Retina (tissue), 1 donor: ENCODE data around the gene TMEM238L.
A peak's percentile ranks its signal among the peaks of the same experiment; 100 is the strongest.
"Not testable (repeated sequence)": the region's sequence is repeated elsewhere in the genome, so short reads cannot be mapped to it uniquely, and the experiment has no call there.

Source experiments
- DNase-seq: peaks from one replicate; pipeline ENCODE4 v3.0.0-alpha.2; 2016

TMEM238L gene, protein sequence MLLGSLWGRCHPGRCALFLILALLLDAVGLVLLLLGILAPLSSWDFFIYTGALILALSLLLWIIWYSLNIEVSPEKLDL

DNA sequence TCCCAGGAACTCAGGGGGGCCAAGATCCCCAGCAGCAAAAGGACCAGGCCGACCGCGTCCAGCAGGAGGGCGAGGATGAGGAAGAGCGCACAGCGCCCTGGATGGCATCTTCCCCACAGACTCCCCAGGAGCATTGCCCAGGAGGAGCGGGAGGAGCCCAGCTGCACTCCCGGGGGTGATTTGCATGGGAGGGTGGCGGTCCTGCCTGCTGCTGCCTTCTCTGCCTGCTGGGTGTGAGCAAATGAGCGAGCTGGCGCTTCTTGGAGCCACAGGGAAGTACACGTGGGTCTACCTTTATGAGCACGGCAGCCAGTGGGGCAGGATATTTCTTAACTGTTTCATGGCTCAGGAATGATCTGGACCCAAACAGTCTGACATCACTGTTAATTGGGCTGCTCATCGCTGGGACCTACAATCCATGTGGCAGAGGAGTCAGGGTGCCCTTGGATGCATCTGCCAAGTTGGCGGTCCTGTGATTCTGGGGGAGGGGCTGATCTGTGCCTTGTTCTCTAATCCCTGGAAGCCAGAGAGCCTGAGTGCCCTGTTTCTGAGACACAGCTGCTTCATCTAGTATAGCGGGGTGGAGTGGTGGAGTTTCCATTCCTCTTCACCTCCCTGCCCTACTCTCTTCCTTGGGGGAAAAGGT is at the start of gene TMEM238L:
Gene TMEM238L (minus strand): TSS at position 270 of the 646 bp plus-strand sequence. CDS start 136 bp downstream, at position 134.
- no peak for DNase-seq

DNA sequence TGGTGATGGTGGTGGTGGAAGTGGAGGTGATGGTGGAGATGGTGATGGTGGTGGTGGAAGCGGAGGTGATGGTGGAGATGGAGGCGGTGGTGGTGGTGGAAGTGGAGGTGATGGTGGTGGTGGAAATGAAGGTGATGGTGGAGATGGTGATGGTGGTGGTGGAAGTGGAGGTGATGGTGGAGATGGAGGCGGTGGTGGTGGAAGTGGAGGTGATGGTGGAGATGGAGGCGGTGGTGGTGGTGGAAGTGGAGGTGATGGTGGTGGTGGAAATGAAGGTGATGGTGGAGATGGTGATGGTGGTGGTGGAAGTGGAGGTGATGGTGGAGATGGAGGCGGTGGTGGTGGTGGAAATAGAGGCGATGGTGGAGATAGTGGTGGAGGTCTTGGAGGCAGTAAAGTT is 42.7 kb upstream of the TMEM238L start:
- not testable (repeated sequence) for DNase-seq

DNA sequence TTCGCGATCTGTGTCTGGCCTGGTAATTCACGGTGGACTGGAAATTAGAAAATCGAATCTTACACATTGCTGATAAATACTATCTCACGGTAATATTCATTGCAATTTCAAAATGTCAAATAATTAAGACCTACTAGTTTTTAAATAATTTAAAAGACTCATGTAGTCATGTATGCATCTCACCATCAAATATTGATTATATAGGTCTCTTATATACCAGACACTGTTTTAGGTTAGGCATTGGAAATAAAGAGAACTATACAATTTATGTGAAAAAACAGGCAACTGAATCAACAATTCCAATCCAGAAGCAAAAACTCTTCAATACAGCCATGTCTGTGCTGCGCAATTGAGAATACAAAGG is 41.5 kb upstream of the TMEM238L start:
- no peak for DNase-seq

DNA sequence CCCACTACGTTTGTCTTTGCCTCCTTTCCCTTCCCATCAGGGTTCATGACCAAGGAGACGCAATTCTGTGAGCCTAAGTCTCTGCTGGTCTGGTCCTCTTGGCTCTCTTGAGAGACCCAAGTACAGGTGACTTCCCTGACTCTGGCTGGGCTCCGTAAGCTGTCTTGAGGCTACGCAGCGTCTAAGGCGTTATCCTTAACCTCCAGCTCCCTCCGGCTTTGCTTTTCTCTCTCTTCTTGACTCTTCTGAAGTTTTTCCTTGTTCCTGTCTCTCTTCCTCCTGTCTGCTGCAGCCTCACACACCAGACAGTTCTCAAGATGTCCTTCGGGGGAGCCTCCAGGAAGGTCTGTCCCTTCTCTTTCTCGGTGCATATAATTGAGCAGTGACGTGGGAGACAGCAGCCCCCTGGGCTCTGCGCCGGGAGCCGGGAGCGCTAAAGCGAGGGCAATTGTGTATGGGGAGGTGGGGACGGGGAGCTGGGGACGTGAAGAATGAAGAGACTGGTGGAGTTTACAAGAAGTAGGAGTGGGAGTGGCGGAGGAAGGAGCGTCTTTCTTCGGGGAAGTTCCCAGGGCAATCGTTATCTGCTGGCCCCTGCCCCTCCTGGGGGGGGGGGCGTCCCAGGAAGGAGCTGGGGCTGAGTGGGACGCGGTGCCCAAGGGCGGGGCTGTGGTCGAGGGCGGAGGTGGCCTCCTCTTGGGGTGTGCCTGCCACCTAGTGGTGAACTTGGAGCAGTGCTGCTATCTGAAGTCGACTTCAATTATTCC is 40.9 kb upstream of the TMEM238L start:
- DNase-seq: peak; percentile 86

DNA sequence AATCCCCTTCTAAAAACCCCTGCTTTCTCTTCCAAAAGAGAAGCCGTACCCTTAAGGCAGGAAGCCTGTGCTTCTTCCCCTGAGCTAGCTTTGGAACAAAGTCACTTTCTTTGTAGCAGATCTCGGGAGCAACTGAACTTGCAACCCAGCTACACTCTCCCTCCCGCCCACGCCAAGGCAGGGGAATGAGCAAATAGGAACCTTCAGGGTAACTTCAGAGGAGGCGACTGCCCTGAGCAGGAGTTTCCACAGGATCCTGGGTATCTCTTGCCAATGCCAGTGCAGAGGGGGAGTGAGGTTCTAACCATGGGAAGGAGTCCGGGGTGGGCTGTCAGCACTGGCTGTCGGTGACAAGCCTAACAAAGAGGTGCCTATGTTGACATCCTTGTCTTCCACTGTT is 39.9 kb upstream of the TMEM238L start:
- DNase-seq: peak; percentile 4

DNA sequence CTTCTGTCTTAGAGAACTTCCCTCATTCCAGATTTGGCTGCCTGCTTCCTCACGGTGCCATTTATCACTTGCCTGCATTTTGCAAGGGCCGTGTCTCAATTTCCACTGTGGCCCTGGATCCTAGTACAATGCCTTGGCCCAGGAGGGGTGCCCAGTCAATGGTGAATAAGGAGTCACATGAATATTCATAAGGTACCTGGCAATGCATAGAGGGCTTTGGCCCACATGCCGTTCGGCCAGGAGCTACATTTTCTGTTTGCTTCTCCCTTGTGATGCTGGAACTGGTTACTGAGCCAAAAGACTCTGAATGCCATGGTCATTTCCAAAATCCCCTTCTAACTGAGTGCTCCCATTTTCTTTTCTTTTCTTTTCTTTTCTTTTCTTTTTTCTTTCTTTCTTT is 38.8 kb upstream of the TMEM238L start:
- DNase-seq: no peak

DNA sequence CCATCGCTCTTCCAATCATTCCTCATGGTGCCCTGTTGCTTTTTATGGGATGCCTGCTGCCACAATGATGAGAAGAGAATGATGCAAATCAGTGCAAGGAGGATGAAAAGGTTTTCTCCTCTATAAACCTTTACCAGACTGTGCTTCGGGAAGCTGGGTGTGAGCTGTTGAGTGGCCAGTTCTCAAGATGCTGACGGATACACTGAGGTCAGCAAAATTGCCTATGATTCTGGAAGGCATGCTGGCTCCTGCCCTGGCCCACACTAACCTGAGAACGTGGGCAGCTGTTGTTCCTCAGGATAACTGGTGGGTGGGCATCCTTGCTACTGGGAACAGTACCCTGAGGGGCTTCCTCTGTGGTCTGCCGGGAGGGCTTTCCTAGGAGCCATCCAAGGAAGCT is 34.8 kb upstream of the TMEM238L start:
- DNase-seq: no peak

DNA sequence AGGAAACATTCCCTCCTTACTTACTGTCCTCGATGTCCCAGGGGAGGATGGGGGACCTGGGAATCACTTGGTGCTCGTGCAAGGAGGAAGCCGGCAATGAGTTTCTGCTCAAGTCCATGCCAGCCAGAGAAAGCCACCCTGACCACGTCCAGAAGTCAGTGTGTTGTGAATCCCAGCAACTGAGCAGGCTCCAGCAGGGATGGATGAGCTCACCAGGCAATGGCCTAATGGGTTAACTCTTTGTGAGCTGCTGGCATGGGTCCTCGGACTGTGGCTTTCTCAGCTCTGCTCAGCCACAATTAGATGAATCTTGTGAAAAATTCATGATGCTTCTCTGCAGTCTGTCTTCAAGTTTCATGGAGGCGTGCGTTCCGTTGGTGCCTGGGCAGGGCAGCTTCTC is 34.0 kb upstream of the TMEM238L start, which contains the start of gene PIRT:
Gene PIRT (minus strand): TSS at position 167 of the 400 bp plus-strand sequence. CDS start 12,442 bp downstream, outside the sequence.
- peak; percentile 54 for DNase-seq

DNA sequence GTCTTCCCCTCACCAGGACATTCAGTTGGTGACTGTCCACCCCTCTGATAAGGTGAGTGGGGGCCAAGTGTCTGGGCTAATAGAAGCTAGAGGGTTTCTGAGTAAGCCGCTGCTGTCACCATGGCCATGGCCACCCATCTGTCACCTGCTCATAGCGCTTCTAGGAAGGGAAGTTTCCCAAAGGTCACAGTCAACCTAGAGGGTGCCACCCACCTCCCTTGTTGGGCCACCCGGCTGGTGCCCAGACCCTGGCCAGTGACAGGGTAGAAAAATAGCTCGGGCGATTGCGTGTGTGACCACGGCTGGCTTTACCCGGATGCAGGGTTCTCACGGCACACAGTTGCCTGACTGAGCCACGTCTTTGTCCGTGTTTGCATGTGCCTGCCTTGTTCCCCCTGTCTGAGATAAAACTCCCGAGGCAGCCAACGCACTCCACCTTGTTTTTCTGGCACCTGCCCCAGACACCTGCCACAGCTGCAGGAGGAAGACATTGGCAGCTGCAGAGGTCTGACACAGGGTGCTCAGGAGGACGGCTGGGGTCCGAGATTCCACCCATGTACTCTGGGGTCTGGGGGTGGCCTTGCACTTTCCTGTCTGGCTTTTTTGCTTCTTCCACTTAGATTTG is 33.2 kb upstream of the TMEM238L start:
- DNase-seq: peak; percentile 23

DNA sequence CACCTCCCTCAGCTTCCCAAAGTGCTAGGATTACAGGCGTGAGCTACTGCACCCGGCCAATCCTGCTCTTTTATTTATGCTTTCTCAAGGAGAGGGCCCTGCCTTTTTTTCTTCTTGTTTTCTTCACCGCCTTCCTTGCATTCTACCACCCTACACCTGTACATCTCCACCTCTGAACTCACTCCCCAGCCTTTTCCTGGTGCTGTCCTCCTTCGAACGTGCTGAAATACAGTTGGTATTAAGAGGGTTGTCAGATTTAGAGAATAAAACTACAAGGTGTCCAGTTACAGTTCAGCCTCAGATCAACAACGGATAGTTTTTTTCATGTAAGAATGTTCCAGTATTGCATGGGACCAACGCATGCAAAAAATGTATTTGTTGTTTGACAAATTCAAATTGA is 32.2 kb upstream of the TMEM238L start:
- no peak for DNase-seq

DNA sequence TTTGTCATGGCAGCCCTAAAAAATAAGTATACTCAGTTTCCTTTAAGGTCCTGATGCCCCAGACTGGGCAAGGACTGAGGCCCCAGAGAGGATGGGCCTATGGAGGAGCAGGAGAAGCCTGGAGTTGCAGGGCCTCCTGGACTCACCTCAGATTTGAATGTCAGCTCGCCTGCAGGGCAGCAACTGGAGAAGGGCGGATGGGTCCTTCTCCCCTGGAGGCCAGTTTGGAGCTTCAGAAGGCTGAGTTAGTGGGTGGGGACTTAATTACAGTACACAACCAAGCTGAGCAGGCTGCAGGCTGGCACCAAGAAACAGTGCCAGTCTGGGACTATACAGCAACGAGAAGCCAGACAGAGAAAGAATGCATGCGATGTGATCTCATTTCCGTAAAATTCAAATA is 27.8 kb upstream of the TMEM238L start:
- DNase-seq: no peak

DNA sequence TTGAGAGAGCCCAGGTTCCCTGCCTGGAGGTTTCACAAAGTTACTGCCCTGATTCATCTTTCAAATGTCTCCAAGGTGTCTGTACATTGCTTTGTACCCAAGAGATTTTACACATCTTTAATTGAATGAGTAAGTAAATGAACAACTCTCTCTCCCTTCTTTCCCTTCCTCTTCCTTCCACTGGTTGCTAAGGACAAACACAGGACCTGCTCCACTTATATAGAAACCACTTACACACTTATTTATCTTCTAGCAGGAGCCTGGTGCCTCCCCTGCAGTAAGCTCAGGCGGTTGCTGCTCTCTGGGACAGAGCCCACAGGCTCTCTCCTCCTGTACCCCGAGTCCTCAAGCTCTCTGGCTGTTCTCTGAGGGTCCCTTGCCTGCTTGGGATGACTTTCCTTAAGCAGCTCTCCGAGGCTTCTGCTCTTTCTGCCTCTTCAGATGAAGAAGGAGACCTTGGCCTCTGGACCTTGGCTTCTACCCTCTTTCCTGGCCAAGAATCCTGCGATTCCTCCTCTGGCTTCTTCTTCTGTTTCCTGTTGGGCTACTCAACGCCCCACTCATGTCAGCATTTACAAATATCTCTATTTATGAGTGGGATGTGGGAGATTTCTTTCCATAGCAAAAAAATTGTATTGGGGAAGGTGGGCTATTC is 24.1 kb upstream of the TMEM238L start:
- DNase-seq: no peak

DNA sequence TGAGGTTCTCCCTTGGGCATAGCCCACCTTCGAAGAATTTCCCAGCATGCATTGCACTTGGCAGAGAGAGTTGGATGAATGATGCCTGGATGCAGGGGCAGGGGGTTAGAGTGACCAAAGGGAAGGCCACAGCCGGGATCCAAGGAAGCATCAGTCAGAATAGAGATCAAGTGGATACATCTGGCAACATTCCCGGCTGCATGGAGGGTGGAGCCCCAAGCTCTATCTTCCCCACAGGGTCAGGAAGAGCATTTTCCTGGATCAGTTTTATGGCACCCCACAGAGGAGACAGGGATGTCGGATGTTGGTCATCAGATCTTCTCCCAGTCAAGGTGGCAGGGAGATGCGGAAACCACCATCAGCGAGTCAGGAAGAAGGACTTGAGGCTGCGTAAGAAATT is 21.0 kb upstream of the TMEM238L start:
- no peak for DNase-seq

DNA sequence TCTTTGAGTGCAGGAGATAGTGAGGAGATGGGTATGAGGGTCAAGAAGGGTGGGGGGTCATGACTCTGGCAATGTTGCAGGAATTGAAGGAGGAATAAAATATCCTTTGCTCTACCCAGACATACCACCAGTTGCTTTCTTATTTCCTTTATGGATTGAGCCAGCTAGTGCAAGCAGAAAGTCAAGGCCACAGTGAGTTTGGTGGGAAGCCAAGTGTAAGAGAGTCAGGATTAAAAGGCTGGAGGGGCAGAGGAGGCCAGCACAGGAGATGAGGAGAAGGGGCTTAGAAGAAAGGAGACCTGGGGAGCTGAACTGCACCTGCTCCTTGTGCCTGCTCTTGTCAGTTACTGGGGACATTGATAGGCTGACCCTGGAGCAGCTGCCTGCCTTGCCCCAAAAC is 17.9 kb upstream of the TMEM238L start:
- no peak for DNase-seq

DNA sequence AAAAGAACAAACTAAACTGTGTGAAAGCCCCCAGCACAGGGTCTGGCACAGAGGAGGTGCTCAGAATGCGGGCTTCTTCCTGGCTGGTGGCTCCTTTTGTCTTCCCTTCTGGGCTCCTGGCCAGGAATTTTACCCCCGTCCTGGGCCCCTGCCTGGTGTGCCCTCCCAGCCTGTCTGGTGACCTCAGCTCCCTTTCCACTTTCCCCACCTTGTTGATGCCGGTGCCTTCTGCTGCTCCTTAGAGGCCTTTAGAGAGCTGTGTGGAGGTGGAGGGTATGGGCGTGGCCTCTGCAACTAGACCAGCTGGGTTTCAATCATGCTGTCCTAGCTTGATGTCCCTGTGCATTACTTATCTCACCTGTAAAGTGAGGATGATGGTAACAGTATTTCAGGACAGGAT is 17.2 kb upstream of the TMEM238L start:
- no peak for DNase-seq

DNA sequence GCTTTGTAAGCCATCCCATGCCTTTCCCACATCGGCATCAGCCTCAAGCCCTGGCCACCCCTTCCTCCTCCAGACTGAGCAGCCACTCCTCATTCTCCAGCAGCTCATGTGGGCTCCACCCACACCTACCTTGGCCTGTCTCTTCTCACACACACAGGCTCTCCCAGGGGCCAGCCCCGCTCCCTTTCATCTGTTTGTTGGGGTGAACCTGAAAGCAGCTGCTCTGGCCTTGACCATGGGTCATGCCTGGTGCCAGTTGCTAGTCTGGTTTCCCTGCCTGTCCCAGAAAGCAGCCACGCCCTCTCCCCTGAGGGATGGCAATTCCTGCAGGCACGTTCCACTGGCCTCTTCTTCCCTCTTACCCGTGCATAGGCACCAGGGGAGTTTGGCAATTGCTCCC is 11.4 kb upstream of the TMEM238L start:
- DNase-seq: no peak

DNA sequence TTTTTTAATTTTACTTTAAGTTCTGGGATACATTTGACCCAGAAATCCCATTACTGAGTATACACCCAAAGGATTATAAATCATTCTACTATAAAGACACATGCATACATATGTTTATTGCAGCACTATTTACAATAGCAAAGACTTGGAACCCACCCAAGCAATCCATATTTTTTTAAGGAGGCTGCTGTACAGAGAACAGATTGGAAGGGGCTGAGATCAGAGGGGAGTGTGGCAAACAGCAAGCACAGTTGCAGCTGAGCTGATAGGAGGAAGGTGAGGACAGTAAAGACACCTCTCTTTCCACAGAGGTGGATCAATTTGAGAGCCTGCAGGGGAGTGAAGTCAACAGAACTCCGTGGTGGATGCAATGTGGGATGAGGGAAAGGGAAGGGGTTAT is 10.2 kb upstream of the TMEM238L start:
- no peak for DNase-seq

DNA sequence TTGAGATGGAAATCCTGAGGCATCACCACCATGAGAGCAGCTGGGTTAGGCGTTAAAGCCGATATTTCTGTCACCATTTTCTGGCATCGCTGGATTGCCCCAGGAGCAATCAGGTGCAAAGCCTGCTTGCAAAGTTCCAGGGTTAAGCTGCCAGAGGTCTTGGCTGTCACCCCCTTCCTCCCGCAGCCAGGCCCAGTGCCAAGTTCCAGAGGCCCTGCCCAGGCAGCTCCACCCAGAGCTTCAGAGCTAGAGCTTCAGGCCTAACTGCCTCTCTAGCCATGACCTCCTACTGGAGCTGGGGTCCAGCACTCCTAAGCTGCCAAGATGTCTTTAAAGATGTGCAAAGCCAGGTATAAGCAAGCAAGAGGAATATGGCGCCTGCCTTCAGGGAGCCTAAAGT is 8.8 kb upstream of the TMEM238L start:
- no peak for DNase-seq

DNA sequence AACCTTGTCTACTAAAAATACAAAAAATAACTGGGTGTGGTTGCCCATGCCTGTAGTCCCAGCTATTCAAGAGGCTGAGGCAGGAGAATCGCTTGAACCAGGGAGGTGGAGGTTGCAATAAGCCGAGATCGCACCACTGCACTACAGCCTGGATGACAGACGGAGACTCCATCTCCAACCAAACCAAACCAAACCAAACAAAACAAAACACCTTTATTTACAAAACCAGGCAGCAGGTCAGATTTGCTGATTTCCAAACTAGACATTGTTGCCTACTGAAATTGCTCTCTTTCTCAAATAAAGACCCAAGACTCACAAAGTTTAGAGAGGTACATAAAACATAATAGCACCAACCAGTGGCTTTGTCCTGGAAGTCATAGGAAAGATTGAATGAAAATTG is 5.7 kb upstream of the TMEM238L start:
- no peak for DNase-seq

DNA sequence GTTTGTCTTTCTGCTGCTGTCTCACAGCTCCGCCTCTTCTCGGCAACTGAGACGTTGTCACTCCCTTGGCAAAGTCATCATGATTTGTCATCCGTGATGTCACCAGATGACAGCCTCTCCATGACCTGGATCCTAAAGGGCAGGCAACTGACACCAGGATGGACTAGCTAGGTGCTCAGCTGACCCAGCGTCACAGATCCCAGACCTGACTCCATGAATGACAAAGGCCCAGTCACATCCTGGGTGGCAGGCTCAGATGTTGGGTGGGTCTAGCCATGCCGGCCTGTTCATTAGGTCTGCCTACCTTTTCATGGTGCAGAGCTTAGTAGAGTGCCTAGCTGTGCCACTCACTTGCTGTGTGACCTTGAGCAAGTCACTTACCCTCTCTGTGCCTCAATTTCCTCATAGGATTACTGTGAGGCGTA is 3.8 kb upstream of the TMEM238L start:
- no peak for DNase-seq

DNA sequence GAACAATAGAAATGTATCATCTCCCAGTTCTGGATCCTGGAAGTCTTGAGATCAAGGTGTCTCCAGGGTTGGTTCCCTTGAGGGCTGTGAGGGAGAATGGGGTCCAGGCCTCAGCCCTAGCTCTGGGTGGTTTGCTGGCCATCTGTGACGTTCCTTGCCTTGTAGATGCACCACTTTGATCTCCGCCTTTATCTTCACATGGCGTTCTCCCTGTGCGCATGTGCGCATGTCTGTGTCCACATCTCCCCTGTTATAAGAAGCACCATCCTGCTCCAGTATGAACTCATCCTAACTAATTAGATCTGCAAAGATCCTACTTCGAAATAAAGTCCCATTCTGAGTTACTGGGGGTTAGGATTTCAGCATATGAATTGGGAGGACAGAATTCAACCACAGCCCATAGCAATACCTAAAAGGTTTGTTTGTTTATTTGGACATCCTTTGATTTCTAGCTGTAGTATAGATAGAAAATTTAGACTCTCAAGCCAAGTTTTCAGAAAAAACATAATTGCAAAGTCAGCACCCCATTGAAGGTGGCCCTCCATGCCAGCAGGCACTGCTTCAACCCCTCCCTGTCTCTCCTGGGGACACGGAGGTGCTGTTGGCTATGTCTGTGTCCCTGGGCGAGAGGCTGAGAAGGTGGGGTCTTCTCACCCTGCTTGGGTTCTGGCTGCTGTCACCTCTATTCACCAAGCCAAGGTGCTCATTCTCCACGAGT is 2.8 kb upstream of the TMEM238L start:
- no peak for DNase-seq

DNA sequence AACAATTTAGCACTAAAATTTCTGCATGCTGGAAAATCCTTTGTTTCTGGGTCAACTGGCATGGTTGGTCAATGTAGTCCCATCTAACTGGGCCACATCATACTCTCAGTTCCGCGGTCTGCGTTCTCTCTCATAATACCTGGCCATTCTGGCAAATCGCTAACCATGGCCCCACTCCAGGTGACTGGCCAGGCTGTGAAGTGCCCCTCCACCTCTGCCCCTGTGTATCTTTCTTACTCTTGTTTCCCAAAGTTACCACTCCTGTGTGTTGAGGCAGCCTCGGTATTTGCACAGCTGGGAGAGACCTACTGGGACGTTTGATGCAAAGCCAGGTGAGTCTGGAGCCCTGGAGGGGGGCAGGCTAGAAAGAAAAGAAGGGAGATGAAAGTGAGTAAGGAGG is 2.0 kb upstream of the TMEM238L start:
- no peak for DNase-seq

DNA sequence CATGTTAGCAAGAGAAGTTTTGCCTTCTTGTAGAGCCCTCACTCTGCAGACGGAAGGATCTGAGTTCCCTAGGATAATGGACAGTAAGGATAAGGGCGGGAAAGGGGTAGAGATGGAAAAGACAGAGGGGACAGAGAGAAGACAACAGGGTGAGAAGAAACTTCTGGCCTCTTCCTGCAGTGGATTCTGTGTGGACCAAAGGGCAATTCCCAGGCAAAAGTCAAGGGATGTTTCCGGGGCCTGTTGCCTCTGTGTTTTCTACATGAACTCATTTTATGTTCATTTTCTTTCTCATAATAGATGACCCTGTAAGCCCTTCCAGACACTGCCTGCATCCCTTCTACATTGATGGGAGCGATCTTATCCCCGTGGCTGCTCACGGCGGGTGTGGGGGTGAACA is 647 bp upstream of the TMEM238L start:
- no peak for DNase-seq
